Spleen (tissue), 7 donors: ENCODE data around the gene PRPH.

Experiments
- POLR2A ChIP-seq, 3 donors: fragments of 450-650 bp; IDR thresholded peaks; one replicate each; pipeline ENCODE4 v1.5.1; 2017; ENCODE audit warnings: antibody characterized with exemption in 3 of 3, mild to moderate bottlenecking in 1 of 3
- POLR2AphosphoS5 ChIP-seq, 3 donors: sonication (generic); formaldehyde crosslinking; IDR thresholded peaks; one replicate each; pipeline ENCODE4 v1.5.1; 2017; ENCODE audit warnings: antibody characterized with exemption in 3 of 3
- TF ChIP-seq, protein P1 (sequence below), 11 experiments: fragments of 200-600 bp in 7 of 11; fragments of 450-650 bp in 4 of 11; sonication (generic) in 4 of 11; IDR thresholded peaks in 8 of 11; conservative IDR thresholded peaks in 3 of 11; 1 replicate in 7 of 11; 2 replicates in 4 of 11; pipeline versions ENCODE4 v1.4.0 to v1.8.0; 2016 to 2021; ENCODE audit warnings: antibody characterized with exemption in 11 of 11, inconsistent platforms in 4 of 11, mild to moderate bottlenecking in 1 of 11
- donor health status: DM: no; HTN: no; CAD: no; lungs with moderate emphysema.
- donor health status: DM: no; HTN: no; CAD: no.
- donor health status: DM: no; HTN: no; CAD: no.

- TF ChIP-seq, protein P1, sequence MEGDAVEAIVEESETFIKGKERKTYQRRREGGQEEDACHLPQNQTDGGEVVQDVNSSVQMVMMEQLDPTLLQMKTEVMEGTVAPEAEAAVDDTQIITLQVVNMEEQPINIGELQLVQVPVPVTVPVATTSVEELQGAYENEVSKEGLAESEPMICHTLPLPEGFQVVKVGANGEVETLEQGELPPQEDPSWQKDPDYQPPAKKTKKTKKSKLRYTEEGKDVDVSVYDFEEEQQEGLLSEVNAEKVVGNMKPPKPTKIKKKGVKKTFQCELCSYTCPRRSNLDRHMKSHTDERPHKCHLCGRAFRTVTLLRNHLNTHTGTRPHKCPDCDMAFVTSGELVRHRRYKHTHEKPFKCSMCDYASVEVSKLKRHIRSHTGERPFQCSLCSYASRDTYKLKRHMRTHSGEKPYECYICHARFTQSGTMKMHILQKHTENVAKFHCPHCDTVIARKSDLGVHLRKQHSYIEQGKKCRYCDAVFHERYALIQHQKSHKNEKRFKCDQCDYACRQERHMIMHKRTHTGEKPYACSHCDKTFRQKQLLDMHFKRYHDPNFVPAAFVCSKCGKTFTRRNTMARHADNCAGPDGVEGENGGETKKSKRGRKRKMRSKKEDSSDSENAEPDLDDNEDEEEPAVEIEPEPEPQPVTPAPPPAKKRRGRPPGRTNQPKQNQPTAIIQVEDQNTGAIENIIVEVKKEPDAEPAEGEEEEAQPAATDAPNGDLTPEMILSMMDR (IDR thresholded peaks at IDR 0.05 in 8 of 11, conservative IDR thresholded peaks at IDR 0.05 in 3 of 11), result no peak
- TF ChIP-seq POLR2A (IDR thresholded peaks at IDR 0.05) (no peak), POLR2AphosphoS5 (IDR thresholded peaks at IDR 0.05) (no peak)
These were observed 44.0 kb downstream of the PRPH start for GRCh38 chr12:49338830-49339463.
